ENCODE results near the gene CCDC60.

DNA sequence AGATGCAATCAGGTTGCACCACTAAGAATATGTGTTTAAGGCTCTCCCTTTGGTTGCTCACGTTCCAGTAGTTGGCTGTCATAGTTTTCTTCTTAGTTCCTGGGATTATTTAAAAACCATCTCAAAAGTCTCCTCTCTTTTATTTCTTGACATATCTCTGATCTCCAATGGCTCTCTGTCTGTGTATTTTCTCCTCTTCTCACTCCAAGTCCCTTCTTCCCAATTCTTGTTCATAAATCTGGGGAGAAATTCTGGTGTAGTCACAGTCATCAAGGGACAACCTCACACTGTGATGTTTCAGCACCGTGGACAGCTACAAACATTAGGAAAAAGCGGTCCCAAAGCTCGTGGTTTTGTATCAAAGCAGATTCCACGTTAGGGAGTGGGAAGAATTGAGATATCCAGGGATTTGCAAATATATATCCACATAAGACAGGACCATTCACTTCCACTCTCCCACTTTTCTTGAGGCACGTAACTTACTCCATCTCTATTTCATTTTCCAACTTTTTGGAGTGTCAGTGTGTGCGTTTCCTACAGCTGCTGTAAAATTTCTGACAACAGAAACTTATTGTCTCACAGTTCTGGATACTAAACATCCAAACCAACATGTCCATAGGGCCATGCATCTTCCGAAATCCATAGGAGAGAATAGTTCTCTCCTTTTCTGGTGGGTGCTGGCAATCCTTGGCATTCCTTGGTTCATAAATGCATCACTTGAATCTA lies 178.4 kb downstream of the CCDC60 start:
- no peak for TF ChIP-seq CTCF (conservative IDR thresholded peaks at IDR 0.05 in 1 of 2, IDR thresholded peaks at IDR 0.05 in 1 of 2; ENCODE audit: extremely low read depth in 1 of 2, insufficient read depth in 1 of 2, low read depth in 1 of 2, low read length in 2 of 2)
- no peak for TF ChIP-seq EZH2 (IDR thresholded peaks at IDR 0.05; ENCODE audit: borderline replicate concordance, low read length)

All from mammary epithelial cell (primary cell).